Ramos (cell line): ENCODE results near the gene TMIGD2.
"Not testable (repeated sequence)": the region's sequence is repeated elsewhere in the genome, so short reads cannot be mapped to it uniquely, and the experiment has no call there.

Source experiments
- in situ Hi-C: fragments of 300-500 bp; cut with MboI; formaldehyde crosslinking; loops from one replicate; pipeline ENCODE4 v1.14.3; 2022; ENCODE audit warnings: low sequenced_read_pairs; ENCODE audit not compliant: unreplicated experiment

The TMIGD2 gene, protein sequence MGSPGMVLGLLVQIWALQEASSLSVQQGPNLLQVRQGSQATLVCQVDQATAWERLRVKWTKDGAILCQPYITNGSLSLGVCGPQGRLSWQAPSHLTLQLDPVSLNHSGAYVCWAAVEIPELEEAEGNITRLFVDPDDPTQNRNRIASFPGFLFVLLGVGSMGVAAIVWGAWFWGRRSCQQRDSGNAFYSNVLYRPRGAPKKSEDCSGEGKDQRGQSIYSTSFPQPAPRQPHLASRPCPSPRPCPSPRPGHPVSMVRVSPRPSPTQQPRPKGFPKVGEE

DNA sequence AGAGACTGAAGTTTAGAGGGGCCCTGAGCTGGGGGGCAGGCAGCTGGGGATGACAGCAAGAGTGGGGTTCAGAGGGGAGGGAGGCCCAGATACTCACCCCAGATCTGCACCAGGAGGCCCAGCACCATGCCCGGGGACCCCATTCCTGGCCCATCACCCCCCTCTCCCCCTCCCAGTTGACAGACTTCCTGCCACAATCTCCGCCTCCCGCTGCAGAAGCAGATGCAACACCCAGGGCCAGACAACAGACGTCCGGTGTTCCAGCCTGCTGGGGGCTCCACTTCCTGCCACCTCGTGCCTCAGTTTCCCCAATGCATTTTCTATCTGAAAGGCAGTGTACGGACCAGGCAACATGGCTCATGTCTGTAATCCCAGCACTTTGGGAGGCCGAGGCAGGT, at the start of gene TMIGD2:
Gene TMIGD2 (minus strand): TSS at position 147 of the 398 bp plus-strand sequence. CDS start 4 bp downstream, at position 143.
- in situ Hi-C loops: no loop called here

DNA sequence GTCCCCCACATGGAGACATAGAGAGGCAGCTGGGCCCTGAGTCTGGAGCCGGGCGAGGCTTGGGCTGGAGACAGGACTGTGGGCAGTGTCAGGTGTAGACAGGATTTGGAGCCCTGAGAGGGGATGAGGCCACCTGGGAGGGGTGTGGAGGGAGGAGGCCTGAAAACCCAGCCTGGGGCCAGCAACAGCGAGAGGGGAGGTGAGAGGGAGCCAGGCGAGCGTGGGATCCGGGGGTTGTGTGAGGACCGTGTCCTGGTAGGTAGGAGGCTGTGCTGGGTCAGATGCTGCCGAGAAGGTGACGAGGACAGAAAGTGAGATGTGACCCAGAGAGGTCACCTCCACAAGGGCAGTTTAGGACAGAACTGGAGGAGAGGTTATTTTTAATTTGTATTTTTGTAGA, 48.5 kb upstream of the TMIGD2 start:
- in situ Hi-C loops: no loop called here

DNA sequence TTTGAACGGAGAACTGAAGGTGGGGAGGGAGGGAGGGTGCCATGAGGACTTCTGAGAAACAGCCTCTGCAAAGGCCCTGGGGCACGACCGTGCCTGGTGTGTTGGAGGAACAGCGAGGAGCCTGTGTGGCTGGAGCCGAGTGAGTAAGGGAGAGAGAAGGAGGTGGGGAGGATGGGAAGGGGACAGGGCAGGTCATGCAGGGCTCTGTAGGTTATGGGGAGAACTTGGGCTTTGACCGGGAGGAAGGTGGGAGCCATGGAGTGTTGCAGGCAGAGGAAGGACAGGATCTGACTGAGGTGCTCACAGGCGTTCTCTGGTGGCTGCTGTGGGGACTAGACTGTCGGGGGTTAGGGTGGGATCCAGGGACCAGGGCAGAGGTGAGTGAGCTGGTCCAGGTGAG, 47.9 kb upstream of the TMIGD2 start:
- in situ Hi-C loops: no loop called here

DNA sequence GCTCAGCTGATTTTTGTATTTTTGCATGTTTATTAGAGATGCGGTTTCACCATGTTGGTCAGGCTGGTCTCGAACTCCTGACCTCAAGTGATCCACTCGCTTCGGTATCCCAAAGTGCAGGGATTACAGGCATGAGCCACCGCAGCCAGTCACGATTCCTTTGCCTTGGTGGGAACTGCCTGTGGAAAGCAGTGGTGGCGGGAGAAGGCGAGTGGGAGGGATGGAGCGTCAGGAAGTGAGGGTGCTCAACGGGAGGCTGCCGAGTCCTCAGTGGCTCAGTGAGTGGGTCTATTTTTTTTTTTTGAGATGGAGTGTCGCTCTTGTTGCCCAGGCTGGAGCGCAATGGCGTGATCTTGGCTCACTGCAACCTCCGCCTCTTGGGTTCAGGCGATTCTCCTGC, 47.0 kb upstream of the TMIGD2 start:
- in situ Hi-C loops: loop anchor here (5.0 kb wide), 1 partner anchor 77 kb away; no protein-coding TSS in a partner anchor

DNA sequence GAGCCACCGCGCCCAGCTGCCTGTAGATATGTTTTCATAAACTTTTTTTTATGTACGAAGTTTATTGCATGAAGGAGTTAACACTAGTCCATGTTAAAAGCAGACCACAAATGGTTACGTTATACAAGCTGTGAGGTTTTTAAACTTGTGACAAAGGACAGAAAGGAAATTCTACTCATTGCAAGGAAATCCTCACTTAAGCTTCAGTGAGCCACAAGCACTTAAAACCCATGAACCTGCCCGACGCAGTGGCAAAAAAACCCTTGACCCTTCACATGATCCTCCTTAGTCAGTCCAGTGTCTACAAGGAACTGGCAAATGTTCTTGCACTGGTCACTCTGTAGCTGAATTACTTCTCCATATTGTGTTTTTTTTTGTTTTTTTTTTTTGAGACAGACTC, 45.3 kb upstream of the TMIGD2 start:
- in situ Hi-C loops: loop anchor here (5.0 kb wide), 1 partner anchor 75 kb away; no protein-coding TSS in a partner anchor

DNA sequence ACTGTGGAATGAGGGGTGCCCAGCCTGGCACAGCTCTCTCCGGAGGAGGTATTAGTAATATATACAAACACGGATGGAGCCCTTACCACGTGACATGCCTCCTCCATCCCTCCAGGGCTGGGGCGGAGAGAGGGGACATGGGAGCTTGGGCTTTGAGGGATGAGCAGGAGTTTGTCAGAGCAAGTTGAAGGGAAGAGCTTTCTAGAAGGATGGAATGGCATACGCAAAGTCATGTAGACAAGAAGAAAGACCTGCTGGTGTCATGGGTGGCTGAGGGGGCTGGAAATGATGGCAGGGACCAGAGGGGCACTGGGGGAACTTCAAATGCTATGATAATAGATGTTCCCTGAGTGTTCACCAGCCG, 43.8 kb upstream of the TMIGD2 start:
- in situ Hi-C loops: loop anchor here (5.0 kb wide), 1 partner anchor 74 kb away; no protein-coding TSS in a partner anchor

DNA sequence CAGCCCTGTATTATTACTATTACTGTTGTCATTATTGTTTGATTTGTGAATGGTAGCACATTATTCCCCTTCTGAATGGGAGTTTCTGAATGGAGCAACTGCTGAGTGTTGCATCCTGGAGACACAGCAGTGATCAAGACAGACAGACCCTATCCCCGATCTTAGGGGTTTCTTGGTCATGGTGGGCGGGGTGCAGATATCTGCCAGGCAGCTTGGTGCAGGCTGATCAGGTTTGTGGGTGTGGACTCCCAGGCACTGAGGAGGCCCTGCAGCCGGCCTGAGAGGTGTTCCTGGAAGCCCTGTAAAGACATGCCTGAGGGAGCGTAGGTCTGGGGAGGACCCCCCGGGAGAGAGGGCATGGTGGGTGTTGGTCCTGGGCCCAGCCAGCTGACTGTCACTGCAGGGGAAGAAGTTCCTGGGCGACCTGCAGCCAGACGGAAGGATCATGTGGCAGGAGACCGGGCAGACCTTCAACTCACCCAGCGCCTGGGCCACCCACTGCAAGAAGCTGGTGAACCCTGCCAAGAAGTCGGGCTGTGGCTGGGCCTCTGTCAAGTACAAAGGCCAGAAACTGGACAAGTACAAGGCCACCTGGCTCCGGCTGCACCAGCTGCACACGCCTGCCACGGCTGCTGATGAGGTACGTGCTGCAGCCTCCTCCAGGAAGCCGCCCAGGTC, 43.3 kb upstream of the TMIGD2 start:
- in situ Hi-C loops: loop anchor here (5.0 kb wide), 1 partner anchor 73 kb away; no protein-coding TSS in a partner anchor

DNA sequence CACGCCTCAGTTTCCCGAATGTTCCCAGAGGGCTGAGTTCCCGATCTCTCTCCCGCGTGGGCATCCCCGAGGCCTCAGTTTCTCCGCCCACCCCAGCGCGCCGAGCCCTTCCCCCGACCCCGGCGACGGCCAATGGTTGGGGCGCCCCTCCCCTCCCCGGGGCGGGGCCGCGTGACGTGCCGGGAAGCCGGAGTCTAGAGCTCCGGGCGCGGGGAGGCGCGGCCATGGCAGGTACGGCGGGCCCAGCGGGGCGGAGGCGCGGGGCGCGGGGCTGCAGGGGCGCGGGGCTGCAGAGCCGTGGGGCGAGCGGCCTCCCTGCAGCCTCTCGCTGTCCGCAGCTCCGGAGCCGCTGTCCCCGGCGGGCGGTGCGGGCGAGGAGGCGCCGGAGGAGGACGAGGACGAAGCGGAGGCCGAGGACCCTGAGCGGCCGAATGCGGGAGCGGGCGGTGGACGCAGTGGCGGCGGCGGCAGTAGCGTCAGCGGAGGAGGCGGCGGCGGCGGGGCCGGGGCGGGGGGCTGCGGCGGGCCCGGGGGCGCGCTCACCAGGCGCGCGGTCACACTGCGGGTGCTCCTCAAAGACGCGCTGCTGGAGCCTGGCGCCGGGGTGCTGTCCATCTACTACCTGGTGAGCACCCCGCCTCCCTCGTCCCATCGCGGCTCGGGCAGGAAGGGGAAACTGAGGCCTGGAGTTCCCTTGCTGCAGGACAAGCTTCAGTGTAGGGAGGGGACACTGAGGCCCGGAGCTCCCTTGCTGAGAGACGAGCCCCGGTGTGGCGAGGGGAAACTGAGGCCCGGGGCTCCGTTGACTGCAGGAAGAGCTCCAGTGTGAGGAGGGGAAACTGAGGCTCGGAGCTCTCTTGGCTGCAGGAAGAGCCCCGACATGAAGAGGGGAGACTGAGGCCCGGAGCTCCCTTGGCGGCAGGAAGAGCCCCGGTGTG, 41.5 kb upstream of the TMIGD2 start, which contains the start of gene MPND:
Gene MPND (plus strand): TSS at position 193 of the 938 bp plus-strand sequence. CDS start 32 bp downstream, at position 225.
- in situ Hi-C loops: no loop called here

DNA sequence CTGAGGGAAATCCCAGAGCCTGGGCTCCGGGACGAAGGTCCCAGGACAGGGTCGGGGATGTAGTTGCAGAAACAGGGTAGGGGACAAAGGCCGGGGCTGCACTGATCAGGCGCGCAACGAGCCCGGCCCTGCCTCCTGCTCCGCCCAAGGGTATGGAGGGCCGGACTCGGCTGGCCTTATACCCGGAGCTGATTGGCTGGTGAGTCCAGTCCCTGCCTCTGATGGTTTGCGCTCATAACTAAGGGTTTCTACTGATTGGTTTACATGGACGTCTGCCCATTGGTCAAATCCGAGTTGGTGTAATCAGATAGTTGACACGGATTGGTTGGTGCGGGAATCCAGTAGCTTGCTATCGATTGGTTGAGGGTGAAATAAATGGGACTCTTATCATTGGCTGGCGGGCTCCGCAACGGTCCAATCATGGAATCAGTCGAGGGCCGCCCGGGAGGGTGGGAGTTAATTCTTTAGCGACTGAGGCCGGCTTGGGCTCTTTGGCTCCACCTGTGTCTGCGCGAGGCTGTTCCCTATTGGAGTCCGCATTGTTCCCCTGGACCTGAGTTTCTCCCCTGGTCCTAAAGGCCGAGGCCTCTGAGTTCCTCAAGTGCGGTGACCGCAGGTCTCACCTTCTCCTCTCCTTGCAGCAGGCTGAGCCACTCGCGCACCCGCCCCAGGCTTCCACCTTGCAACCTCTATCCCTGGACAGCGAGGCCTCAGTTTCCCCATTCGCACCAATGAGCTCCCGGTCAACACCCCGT, 40.6 kb upstream of the TMIGD2 start:
- in situ Hi-C loops: no loop called here

DNA sequence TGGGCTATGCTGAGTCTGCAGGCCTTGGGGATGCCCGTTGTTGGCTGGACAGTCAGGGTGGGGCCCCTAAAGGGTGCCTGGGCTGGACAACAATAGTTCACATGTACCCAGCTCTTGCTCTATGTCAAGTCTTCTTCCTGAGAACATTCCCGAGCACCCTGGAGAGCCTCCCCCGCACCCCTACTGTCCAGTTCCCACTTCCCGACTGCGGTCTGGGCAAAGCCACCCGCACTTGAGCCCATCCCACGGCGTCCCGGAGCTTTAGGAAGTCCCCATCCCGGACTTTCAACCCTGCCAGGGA, 40.1 kb upstream of the TMIGD2 start:
- in situ Hi-C loops: no loop called here

DNA sequence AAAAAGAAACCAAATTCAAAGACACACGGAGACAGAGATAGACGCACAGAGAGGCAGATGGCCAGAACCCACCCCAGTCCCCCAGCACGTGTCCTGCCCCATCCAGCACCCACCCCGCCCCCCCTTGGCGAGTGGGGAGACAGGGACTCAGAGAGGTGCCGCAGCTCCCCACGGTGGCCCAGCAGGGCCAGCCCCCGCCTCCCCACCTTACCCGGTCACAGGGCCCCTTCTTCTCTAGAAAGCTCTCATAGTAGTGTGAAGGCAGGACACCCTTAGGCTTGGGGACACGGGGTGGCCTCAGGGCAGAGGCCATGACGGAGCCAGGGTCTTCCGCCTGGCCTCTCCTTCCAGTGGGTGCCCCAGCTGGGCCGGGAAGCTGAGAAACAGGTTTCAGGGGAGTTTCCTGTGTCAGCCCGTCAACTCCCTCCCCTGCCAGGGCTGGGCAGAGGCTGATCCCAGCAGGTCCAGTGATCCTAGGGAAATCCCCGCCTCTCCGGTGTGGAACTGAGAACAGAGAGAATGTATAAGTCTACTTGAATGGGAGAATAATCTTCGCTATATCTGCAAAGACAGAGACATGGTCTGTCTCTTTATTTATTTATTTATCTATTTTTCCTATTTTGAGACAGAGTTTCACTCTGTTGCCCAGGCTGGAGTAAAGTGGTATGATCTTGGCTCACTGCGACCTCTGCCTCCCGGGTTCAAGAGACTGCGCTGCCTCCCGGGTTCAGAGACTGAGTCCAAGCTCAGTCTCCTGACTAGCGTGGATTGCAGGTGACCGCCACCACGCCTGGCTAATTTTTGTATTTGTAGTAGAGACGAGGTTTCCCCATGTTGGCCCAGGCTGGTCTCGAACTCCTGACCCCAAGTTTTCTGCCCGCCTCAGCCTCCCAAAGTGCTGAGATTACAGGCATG, 36.5 kb upstream of the TMIGD2 start, which contains the start of gene STAP2:
Gene STAP2 (minus strand): TSS at position 387 of the 915 bp plus-strand sequence. CDS start 74 bp downstream, at position 313.
- in situ Hi-C loops: no loop called here

DNA sequence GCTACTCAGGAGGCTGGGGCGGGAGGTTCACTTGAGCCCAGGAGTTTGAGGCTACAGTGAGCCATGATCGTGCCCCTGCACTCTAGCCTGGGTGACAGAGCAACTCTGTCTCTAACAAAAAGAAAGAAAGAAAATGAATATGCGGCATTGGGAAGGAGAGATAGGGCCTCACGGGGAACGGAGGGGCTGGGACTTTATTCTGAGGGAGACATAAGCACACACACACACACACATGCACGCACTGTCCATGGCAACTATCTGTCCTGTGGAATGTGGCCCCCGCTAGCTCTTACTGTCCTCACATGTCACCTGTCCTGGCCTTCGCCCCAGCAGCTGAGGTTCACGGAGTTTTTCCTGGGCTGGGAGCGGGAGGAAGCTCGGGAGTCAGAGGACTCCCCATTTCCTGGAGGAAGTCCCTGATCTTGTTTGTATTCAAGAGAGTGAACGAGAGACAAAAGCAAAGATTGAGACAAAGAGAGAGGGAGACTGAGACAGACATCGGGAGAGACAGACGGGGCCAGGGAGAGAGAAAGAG, 35.8 kb upstream of the TMIGD2 start:
- in situ Hi-C loops: no loop called here

DNA sequence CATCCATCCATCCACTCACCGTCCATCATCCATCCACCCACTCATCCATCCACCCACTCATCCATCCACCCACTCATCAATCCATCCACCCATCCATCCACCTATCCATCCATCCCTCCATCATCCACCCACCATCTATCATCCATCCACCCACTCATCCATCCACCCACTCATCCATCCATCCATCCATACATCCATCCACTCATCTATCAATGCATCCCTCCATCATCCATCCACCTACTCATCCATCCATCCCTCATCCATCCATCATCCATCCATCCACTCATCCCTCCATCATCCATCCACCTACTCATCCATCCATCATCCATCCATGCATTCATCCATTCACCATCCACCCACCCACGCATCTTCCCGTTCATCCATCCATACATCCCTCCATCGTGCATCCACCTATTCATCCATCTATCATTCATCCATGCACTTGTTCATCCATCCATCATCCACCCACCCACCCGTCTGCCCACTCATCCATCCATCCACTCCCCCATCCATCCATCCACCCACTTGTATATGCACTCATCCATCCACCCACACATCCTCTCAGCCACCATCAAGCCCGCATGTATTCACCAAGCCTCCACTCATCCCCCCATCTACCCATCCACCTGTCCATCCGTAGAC, 32.9 kb upstream of the TMIGD2 start:
- in situ Hi-C loops: no loop called here

DNA sequence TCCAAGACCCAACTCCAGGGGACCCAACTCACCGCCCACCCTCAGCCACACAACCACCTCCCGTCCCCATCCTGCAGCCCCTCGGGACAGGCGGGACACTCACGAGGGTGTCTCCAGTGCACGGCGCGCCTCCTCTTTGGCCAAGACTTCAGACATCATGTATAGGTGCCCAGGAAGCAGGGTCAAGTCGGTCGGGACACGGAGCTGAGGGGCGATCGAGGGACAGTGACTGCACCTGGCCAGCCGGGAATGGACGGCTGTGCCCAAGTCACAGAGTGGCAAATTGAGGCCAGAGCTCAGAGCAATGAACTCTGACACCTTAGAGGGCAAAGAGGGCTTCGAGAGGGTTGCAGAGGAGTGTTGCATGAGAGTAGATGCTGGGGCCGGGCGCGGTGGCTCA, 27.7 kb upstream of the TMIGD2 start:
- in situ Hi-C loops: no loop called here

DNA sequence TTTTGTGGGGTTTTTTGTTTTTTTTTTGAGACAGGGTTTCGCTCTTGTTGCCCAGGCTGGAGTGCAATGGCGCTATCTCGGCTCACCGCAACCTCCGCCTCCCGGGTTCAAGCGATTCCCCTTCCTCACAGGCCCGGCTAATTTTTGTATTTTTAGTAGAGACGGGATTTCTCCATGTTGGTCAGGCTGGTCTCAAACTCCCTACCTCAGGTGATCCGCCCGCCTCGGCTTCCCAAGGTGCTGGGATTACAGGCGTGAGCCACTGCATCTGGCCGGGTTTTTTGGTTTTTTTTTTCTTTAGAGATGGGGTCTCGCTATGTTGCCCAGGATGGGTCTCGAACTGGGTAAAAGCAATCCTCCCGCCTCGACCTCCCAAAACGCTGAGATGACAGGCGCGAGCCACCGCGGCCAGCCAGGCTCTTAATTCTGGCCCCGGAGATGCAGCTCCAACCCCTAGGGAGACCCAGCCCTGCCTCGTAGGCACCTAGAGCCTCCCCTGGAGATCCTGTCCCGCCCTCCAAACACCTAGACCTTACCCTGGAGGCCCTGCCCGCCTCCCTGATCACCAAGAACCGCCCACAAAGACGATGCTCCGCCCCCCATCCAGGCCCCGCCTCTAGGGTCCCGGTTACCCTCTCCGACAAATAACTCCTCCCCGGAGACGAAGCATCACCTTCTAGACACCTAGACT, 26.9 kb upstream of the TMIGD2 start:
- in situ Hi-C loops: not testable (repeated sequence)

DNA sequence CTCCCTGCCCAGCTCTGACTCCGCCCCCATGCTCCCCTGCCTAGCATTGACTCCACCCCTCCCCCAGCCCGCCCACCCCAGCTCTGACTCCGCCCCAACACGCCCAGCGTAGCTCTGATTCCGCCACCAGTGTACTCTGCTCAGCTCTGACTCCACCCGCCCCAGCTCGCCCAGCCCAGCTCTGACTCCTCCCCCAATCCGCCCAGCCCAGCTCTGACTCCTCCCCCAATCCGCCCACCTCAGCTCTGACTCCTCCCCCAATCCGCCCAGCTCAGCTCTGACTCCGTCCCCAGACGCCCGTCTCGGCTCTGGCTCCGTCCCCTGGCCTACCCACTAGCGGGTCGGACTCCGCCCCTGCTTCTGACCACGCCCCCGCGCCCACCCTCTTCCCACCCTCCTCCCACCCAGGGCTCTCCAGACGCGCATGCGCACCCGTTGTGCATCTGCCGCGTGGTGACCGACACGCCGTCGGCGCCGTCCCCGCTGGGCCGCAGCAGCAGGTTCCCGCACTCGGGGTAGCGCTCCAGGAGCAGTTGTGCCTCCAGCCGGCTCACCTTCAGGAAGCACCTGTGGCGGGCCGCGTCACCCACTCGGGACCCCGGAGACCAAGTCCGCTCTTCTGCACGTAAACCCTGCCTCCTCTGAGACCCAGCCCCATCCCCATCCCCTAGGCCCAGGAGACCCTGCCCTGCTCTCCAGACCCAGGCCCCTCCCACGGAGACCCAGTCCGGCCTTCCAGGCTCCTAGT, 26.2 kb upstream of the TMIGD2 start:
- in situ Hi-C loops: no loop called here

DNA sequence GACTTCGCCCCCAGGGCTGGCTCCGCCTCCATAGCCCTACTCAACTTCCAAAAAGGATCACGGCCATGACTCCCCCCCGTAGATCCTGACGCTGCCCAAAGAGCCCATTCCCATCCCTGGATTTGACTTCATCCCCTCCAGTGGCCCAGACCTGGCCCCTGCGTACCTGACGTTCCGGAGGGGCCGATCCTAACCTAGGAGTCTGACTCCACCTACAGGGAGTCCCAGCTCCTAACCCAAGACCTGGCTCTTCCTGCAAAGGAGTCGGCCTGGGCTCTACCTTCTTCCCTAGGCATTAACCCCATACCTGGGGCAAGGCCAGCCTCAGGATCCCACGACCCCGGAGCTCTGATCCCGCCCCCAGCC, 25.7 kb upstream of the TMIGD2 start:
- in situ Hi-C loops: no loop called here
